Endothelial cell of umbilical vein (primary cell): Measurements from ENCODE around the gene SMIM20. TPM values are rescaled to one million over a fixed set of nuclear protein-coding genes. Genes with fewer than 3 reads are reported as not detected.

ENCODE experiments used
- BruUV-seq: library from RNA; stranded (reverse); fragments of 400-500 nt; replicated peaks from 2 replicates; lab custom pipeline; 2021; lab: Mats Ljungman, UMichigan
- CTCF ChIA-PET: fragments of 300-600, 350-600 bp; sonication (Branson Sonifier 250); formaldehyde crosslinking; loops from one replicate; lab custom pipeline; 2021; ENCODE audit warnings: antibody characterized with exemption, inconsistent platforms; lab: Charles Lee
- POLR2A ChIA-PET: fragments of 300-600, 350-600 bp; sonication (Branson Sonifier 250); formaldehyde crosslinking; loops from one replicate; lab custom pipeline; 2021; ENCODE audit warnings: antibody characterized with exemption, inconsistent platforms; lab: Charles Lee
- DNase-seq: peaks from one replicate; pipeline ENCODE4 v3.0.0-alpha.2; 2011; ENCODE audit warnings: low read depth, low spot score
- FAIRE-seq: peaks from 2 replicates; lab custom pipeline; 2011; peaks lifted over from hg19 to GRCh38; lab: Jason Lieb, UNC
- H2AFZ ChIP-seq: 2 replicates; pipeline ENCODE4 v1.6.0; 2012; ENCODE audit warnings: low read depth, low read length, control low read depth, inconsistent platforms
- H3K27ac ChIP-seq: 2 replicates; pipeline ENCODE4 v1.5.1; 2011; ENCODE audit warnings: low read depth, mild to moderate bottlenecking, control low read depth, low read length, moderate library complexity; ENCODE audit not compliant: insufficient read depth
- H3K27me3 ChIP-seq, 2 experiments: 2 replicates each; pipeline versions ENCODE4 v1.6.0 to v1.6.1; 2011; ENCODE audit warnings: low read length in 2 of 2, mixed read lengths in 1 of 2; ENCODE audit not compliant: control insufficient read depth in 2 of 2, insufficient read depth in 2 of 2
- H3K36me3 ChIP-seq, 2 experiments: 2 replicates in 1 of 2; 3 replicates in 1 of 2; pipeline ENCODE4 v1.5.1; 2011; ENCODE audit warnings: low read length in 2 of 2, mild to moderate bottlenecking in 1 of 2, moderate library complexity in 1 of 2; ENCODE audit not compliant: control insufficient read depth in 2 of 2, insufficient read depth in 2 of 2; ENCODE audit errors: extremely low read depth in 1 of 2
- H3K4me1 ChIP-seq: 3 replicates; pipeline ENCODE4 v1.5.1; 2011; ENCODE audit warnings: mild to moderate bottlenecking, low read length; ENCODE audit not compliant: control insufficient read depth, insufficient read depth; ENCODE audit errors: extremely low read depth
- H3K4me2 ChIP-seq: 2 replicates; pipeline ENCODE4 v1.6.1; 2011; ENCODE audit warnings: low read length, control low read depth, mixed read lengths; ENCODE audit not compliant: insufficient read depth
- H3K4me3 ChIP-seq, 3 experiments: fragments of 200-600 bp in 1 of 3; sonication (generic), shearing (Covaris generic) in 1 of 3; replicated peaks in 1 of 3; 2 replicates each; pipeline ENCODE4 v1.5.1; 2011 to 2016; ENCODE audit warnings: control low read depth in 3 of 3, low read length in 3 of 3, mild to moderate bottlenecking in 2 of 3, inconsistent platforms in 1 of 3, low read depth in 1 of 3, moderate library complexity in 1 of 3; ENCODE audit not compliant: insufficient read depth in 1 of 3
- H3K79me2 ChIP-seq: 2 replicates; pipeline ENCODE4 v1.6.0; 2012; ENCODE audit warnings: low read length, inconsistent platforms; ENCODE audit not compliant: control insufficient read depth, insufficient read depth
- H3K9ac ChIP-seq: replicated peaks from 2 replicates; pipeline ENCODE3; 2011; ENCODE audit warnings: low read length, control low read depth; ENCODE audit not compliant: insufficient read depth; ENCODE audit errors: extremely low read depth
- H3K9me1 ChIP-seq: replicated peaks from 3 replicates; pipeline ENCODE4 v1.6.0; 2011; ENCODE audit warnings: mild to moderate bottlenecking, low read length; ENCODE audit not compliant: control insufficient read depth, insufficient read depth; ENCODE audit errors: extremely low read depth
- H3K9me3 ChIP-seq: replicated peaks from 2 replicates; pipeline ENCODE4 v1.5.1; 2012; ENCODE audit warnings: low read length, inconsistent platforms; ENCODE audit not compliant: control insufficient read depth, insufficient read depth
- H4K20me1 ChIP-seq: replicated peaks from 2 replicates; pipeline ENCODE3; 2011; ENCODE audit warnings: mild to moderate bottlenecking, low read length; ENCODE audit not compliant: control insufficient read depth, insufficient read depth; ENCODE audit errors: extremely low read depth
- CTCF ChIP-seq, 2 donors: IDR thresholded peaks; 1 replicate in 1 of 2; 2 replicates in 1 of 2; pipeline ENCODE4 v1.5.1; 2011; ENCODE audit warnings: low read length in 2 of 2, mild to moderate bottlenecking in 2 of 2, moderate library complexity in 2 of 2, control low read depth in 1 of 2, inconsistent platforms in 1 of 2, low read depth in 1 of 2; ENCODE audit not compliant: insufficient read depth in 1 of 2; ENCODE audit errors: extremely low read depth in 1 of 2
- EZH2 ChIP-seq: IDR thresholded peaks from 2 replicates; pipeline ENCODE4 v1.6.1; 2012; ENCODE audit warnings: borderline replicate concordance, low read depth, mild to moderate bottlenecking, moderate library complexity, low read length, inconsistent platforms; ENCODE audit not compliant: severe bottlenecking
- FOS ChIP-seq: IDR thresholded peaks from 2 replicates; pipeline ENCODE4 v1.6.1; 2011; ENCODE audit warnings: mild to moderate bottlenecking, low read length, moderate library complexity, borderline replicate concordance; ENCODE audit not compliant: insufficient read depth
- GATA2 ChIP-seq: IDR thresholded peaks from 2 replicates; pipeline ENCODE4 v1.7.0; 2011; ENCODE audit warnings: low read depth, mild to moderate bottlenecking, moderate library complexity, mixed read lengths, low read length; ENCODE audit not compliant: insufficient read length, insufficient read depth
- JUN ChIP-seq: IDR thresholded peaks from 2 replicates; pipeline ENCODE4 v1.6.1; 2011; ENCODE audit warnings: borderline replicate concordance, low read depth; ENCODE audit not compliant: insufficient read length, insufficient read depth
- MAX ChIP-seq: IDR thresholded peaks from 2 replicates; pipeline ENCODE4 v1.6.1; 2011; ENCODE audit not compliant: insufficient read depth, insufficient read length
- MYC ChIP-seq: IDR thresholded peaks from one replicate; pipeline ENCODE4 v1.6.1; 2011; ENCODE audit warnings: mild to moderate bottlenecking, low read depth, low read length
- POLR2A ChIP-seq: IDR thresholded peaks from 2 replicates; pipeline ENCODE4 v1.6.1; 2012; ENCODE audit warnings: low read depth, mild to moderate bottlenecking, control low read depth, low read length
- POLR2AphosphoS5 ChIP-seq: IDR thresholded peaks from 2 replicates; pipeline ENCODE4 v1.6.1; 2012; ENCODE audit warnings: low read depth, mild to moderate bottlenecking, control low read depth, low read length, moderate library complexity; ENCODE audit not compliant: insufficient read depth
- dilution Hi-C: fragments of 300-500 bp; cut with MboI; formaldehyde crosslinking; loops from one replicate; pipeline ENCODE4 v1.15.0; 2019; ENCODE audit warnings: low sequenced_read_pairs; ENCODE audit not compliant: extremely low pct_ligation_motif_present
- intact Hi-C: fragments of 100-400 bp; cut with micrococcal nuclease; formaldehyde crosslinking; loops from one replicate; pipeline ENCODE4 v1.10.0; 2022
- polyA plus RNA-seq, 4 experiments: library from polyadenylated mRNA; depleted of rRNA in 3 of 4; stranded (reverse) in 3 of 4; unstranded in 1 of 4; fragments of >200 nt; gene quantifications; 2 replicates each; pipeline versions ENCODE4 v1.2.1 to v1.2.3, GENCODE V29; 2011 to 2012; ENCODE audit warnings: missing spikeins in 1 of 4
- total RNA-seq: library from RNA; stranded (reverse); gene quantifications from 2 replicates; pipeline ENCODE4 v1.2.3, GENCODE V29; 2021

SMIM20 gene
- total and polyA plus RNA-seq, 2 donors (not counting 3 experiments of a cell fraction or from before 2014, with no cell fraction given) = 10.2 to 19.2 TPM

DNA sequence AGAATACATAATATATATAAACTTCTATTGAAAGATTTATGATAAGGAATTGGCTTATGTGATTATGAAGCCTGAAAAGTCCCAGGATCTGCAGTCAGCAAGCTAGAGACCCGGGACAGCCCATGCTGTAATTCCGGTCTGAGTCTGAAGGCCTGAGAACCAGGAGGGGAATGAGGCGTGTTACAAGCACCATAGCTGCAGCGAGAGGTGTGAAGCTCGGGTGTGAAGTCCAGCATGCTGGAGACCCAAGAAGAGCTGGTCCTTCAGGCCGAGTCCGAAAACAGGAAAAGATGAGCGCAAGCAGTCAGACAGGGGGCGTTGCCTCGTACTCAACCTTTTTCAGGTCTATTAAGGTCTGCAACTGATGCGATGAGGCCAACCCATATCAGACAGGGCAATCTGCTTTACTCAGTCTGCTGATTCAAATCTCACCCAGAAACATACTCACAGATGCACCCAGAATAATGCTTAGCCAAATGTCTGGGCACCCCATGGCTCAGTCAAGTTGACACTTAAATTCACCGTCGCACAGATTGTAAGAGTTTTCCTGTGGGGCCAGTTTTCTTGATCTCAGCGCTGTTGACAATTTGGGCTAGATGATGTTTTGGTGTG is 40.4 kb downstream of the SMIM20 start:
- no peaks in the 10 kb centered on the region for H3K79me2 ChIP-seq
- H3K4me2 ChIP-seq = no peak overlapping the region
- no peaks in the 10 kb centered on the region for H3K9me1 ChIP-seq
- no peaks in the 10 kb centered on the region for H3K4me1 ChIP-seq
- TF ChIP-seq FOS (no peak), MYC (no peak)
- intact Hi-C loops = no loop called here
- H3K9me3 ChIP-seq = no peaks in the 10 kb centered on the region
- no peak overlapping the region for H2AFZ ChIP-seq
- dilution Hi-C loops = no loop called here
- no peak overlapping the region for H3K9ac ChIP-seq
- DNase-seq (no peak), FAIRE-seq (no peak)
- H3K4me3 ChIP-seq = no peak overlapping the region
- no TSS peak for BruUV-seq
- peaks cover 0 to 3% of the 10 kb centered on the region in 2 experiments for H3K27me3 ChIP-seq
- no peaks in the 10 kb centered on the region for H3K36me3 ChIP-seq
- POLR2A ChIA-PET = no interaction called here
- CTCF ChIA-PET = interaction anchor here (1.4 to 1.6 kb wide), 2 partner anchors 9 to 128 kb away, joined by 3 read pairs; no protein-coding TSS in a partner anchor
- no peak overlapping the region for H3K27ac ChIP-seq
- H4K20me1 ChIP-seq = no peaks in the 10 kb centered on the region

DNA sequence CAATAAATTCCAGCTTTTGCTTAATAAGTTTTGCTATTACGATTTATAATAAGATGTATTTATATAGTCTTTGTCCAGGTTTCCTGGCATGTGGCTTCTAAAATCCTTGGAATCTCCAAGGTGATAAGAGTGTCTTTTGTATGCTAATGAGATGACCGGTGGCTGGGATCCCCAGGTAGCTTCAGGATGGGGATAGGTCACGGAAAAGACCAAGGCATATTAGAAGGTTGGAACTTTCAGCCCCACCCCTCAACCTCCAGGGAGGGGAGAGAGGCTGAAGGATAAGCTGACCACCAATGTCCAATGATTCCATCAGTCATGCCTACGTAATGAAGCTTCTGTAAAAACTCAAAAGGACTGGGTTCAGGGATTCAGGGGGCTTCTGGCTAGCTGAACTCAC is 41.7 kb downstream of the SMIM20 start:
- Histone ChIP-seq H3K4me1 (no peaks in the 10 kb centered on the region), H3K9ac (no peak overlapping the region), H3K9me3 (no peaks in the 10 kb centered on the region), H4K20me1 (no peaks in the 10 kb centered on the region), H3K79me2 (no peaks in the 10 kb centered on the region), H3K36me3 (no peaks in the 10 kb centered on the region), H3K4me2 (no peak overlapping the region), H3K9me1 (no peaks in the 10 kb centered on the region), H3K27me3 (no peaks in the 10 kb centered on the region), H2AFZ (no peak overlapping the region), H3K27ac (no peak overlapping the region), H3K4me3 (no peak overlapping the region)
- FAIRE-seq (no peak), DNase-seq (no peak)
- intact Hi-C loops (no loop called here), dilution Hi-C loops (no loop called here)
- TF ChIP-seq MAX (no peak), JUN (no peak), POLR2AphosphoS5 (no peak), FOS (no peak), POLR2A (no peak), MYC (no peak), GATA2 (no peak), CTCF (IDR thresholded peaks at IDR 0.05; ENCODE audit: extremely low read depth in 1 of 2, insufficient read depth in 1 of 2, low read depth in 1 of 2, low read length in 2 of 2) (no peak), EZH2 (no peak)
- CTCF ChIA-PET = interaction anchor here (0.8 to 1.4 kb wide), 2 partner anchors 8 to 33 kb away, joined by 3 read pairs; no protein-coding TSS in a partner anchor
- no TSS peak for BruUV-seq
- POLR2A ChIA-PET = no interaction called here
